ENCODE measurements around the gene CRYBA1. TPM values are rescaled to one million over a fixed set of nuclear protein-coding genes. Genes with fewer than 3 reads are reported as not detected.

CRYBA1 gene
- total RNA-seq, 4 donors from 2014 or later, result not detected

- Histone ChIP-seq H3K27me3 (no peaks in the 10 kb centered on the region), H3K36me3 (no peaks in the 10 kb centered on the region), H3K27ac (no peak overlapping the region), H3K9me3 (no peaks in the 10 kb centered on the region), H3K4me1 (no peaks in the 10 kb centered on the region), H3K4me3 (no peak overlapping the region)
- no peak for TF ChIP-seq POLR2A (IDR thresholded peaks at IDR 0.05)
- no peak for TF ChIP-seq CTCF (IDR thresholded peaks at IDR 0.05)
- intact Hi-C loops (cut with DNase I; ENCODE audit: low total_unique reads), result no loop called here
- DNase-seq, result no peak
Observed at GRCh38 chr17:29209073-29209472, 37.6 kb upstream of the CRYBA1 start.

- Histone ChIP-seq H3K36me3 (no peaks in the 10 kb centered on the region), H3K4me3 (no peak overlapping the region), H3K4me1 (no peaks in the 10 kb centered on the region), H3K27ac (no peak overlapping the region), H3K27me3 (no peaks in the 10 kb centered on the region), H3K9me3 (no peaks in the 10 kb centered on the region)
- intact Hi-C loops (cut with DNase I; ENCODE audit: low total_unique reads), result no loop called here
- DNase-seq, result no peak
- TF ChIP-seq POLR2A (IDR thresholded peaks at IDR 0.05) (no peak), CTCF (IDR thresholded peaks at IDR 0.05) (no peak)
Observed at GRCh38 chr17:29210879-29211278, 35.8 kb upstream of the CRYBA1 start.

GRCh38 chr17:29212094-29212631, 34.5 kb upstream of the CRYBA1 start:
- no peaks in the 10 kb centered on the region for H3K4me1 ChIP-seq
- H3K27me3 ChIP-seq, result no peaks in the 10 kb centered on the region
- no peaks in the 10 kb centered on the region for H3K9me3 ChIP-seq
- no peak overlapping the region for H3K4me3 ChIP-seq
- TF ChIP-seq POLR2A (IDR thresholded peaks at IDR 0.05), result no peak
- no peaks in the 10 kb centered on the region for H3K36me3 ChIP-seq
- intact Hi-C loops (cut with DNase I; ENCODE audit: low total_unique reads), result no loop called here
- DNase-seq, result no peak
- H3K27ac ChIP-seq, result no peak overlapping the region

GRCh38 chr17:29212681-29213121, 34.0 kb upstream of the CRYBA1 start:
- Histone ChIP-seq H3K9me3 (no peaks in the 10 kb centered on the region), H3K4me1 (no peaks in the 10 kb centered on the region), H3K27me3 (no peaks in the 10 kb centered on the region), H3K27ac (no peak overlapping the region), H3K36me3 (no peaks in the 10 kb centered on the region), H3K4me3 (no peak overlapping the region)
- TF ChIP-seq POLR2A (IDR thresholded peaks at IDR 0.05) (no peak), CTCF (IDR thresholded peaks at IDR 0.05) (no peak)
- intact Hi-C loops (cut with DNase I; ENCODE audit: low total_unique reads), result no loop called here
- DNase-seq, result no peak

- Histone ChIP-seq H3K27ac (no peak overlapping the region), H3K4me1 (no peaks in the 10 kb centered on the region), H3K36me3 (no peaks in the 10 kb centered on the region), H3K27me3 (no peaks in the 10 kb centered on the region), H3K9me3 (no peaks in the 10 kb centered on the region), H3K4me3 (no peak overlapping the region)
- DNase-seq, result no peak
- intact Hi-C loops (cut with DNase I; ENCODE audit: low total_unique reads), result no loop called here
- TF ChIP-seq POLR2A (IDR thresholded peaks at IDR 0.05) (no peak), CTCF (IDR thresholded peaks at IDR 0.05) (no peak)
Observed at GRCh38 chr17:29214215-29215146, 32.2 kb upstream of the CRYBA1 start.
